Measurements from ENCODE around the gene SIRT7. TPM values are rescaled to one million over a fixed set of nuclear protein-coding genes. Genes with fewer than 3 reads are reported as not detected.
A peak's percentile ranks its signal among the peaks of the same experiment; 100 is the strongest.
"Not testable (repeated sequence)": the region's sequence is repeated elsewhere in the genome, so short reads cannot be mapped to it uniquely, and the experiment has no call there.

Gene SIRT7
- total and polyA plus RNA-seq, 4 donors, result 8.5 to 43.1 (median 20.1) TPM

DNA sequence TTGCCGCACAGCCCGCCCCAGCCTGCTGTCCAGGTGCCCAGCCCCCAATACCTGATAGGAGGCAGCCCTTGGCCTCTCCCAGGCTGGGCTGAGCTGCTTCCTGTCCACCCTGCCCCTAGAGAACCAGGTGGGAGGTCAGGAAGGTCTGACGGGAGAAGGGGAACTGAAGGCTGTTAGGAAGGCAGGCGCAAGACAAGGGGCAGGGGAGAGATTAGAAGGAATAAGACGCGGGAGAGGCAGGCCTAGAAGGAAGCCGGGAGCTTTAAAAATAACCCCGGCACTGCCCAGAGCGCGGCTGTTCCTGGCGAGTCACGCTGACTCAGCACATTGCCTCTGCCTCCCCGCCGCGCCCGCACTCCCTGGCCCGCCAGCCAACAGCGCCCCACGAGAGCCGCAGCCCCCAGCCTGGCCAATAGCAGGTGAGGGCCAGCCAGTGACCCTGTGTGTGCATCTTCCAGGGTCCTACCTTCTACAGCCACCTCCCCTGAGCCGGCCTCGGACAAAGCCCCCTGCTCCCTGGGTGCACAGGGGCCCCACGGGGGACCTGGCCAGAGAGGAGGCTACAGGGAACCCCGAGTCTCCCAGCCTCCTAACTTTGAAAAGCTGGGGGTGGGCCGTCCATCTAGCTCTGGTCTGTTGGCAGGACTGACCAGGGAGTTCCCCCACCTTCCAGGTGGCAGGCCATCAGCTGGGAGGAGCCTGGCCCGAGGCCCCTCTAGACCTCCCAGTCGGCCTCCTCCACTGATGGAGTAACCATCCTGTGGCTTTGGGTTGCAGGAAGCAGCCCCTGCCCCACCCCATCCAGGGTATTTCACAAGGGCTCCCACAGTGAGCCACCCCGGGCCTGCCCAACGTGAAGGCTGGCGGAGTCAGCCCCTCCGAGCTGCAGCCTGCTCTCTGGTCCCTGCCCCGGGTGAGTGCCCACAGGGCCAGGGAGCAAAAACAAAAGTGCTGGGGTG lies 5.6 kb upstream of the SIRT7 start:
- Histone ChIP-seq H3K9me3 (ENCODE audit: control insufficient read depth, low read length) (no peaks in the 10 kb centered on the region), H3K27ac (ENCODE audit: low read depth in 1 of 2, low read length in 2 of 2) (no peak overlapping the region), H3K36me3 (ENCODE audit: control insufficient read depth in 1 of 2, insufficient read depth in 2 of 2, low read length in 1 of 2) (peaks cover 0 to 3% of the 10 kb centered on the region in 2 donors), H3K4me1 (ENCODE audit: control insufficient read depth in 1 of 2, insufficient read depth in 2 of 2, low read length in 2 of 2) (no peaks in the 10 kb centered on the region), H3K27me3 (ENCODE audit: control insufficient read depth in 1 of 2, insufficient read depth in 2 of 2, low read length in 1 of 2) (no peaks in the 10 kb centered on the region), H3K4me3 (ENCODE audit: low read length in 2 of 2) (no peak overlapping the region)
- DNase-seq, result peak; percentile 90 to 91
- intact Hi-C loops (cut with DNase I), result no loop called here
- 25 to 32% methylated on average over 23 to 32 of the region's 32 CpGs for WGBS, 2 donors
- ATAC-seq (ENCODE audit: low FRiP score), result peak; percentile 52

DNA sequence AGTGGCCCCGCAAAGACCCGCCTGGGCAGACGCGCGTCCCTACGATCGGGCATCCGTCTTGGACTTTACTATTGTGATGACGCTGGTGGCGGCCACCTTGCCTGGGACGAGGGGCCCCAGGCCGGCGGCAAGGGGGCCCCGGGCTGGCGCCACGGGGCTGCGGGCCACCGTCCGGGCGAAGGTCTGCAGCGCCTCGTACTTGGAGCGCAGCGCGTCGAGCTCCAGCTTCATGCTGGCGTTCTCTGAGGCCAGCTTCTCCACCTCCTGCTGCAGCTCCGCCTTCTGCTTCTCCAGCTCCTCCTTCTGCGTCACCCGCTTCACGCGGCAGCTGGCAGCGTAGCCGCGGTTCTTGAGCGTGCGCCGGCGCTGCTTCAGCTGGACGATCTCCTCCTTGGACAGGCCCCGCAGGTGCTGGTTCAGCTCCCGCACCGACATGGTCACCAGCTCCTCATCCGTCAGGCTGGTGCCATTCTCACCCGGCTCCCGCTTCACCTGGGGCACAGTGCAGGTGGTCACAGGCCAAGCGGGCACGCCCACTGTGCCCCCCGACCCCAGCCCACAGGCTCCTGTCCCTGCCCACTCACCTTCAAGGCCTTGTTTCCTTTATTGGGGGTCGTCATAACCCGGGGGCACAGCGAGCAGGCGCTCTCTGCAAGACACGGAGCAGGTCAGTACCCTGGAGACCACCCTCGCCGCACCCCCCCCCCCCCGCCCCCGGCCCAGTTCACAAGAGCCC lies 4.8 kb upstream of the SIRT7 start:
- intact Hi-C loops (cut with DNase I), result no loop called here
- H3K36me3 ChIP-seq (ENCODE audit: control insufficient read depth in 1 of 2, insufficient read depth in 2 of 2, low read length in 1 of 2), result peaks cover 0 to 3% of the 10 kb centered on the region in 2 donors
- ATAC-seq (ENCODE audit: low FRiP score) (no peak), DNase-seq (no peak)
- H3K4me1 ChIP-seq (ENCODE audit: control insufficient read depth in 1 of 2, insufficient read depth in 2 of 2, low read length in 2 of 2), result no peaks in the 10 kb centered on the region
- no peak overlapping the region for H3K4me3 ChIP-seq (ENCODE audit: low read length in 2 of 2)
- no peak overlapping the region for H3K27ac ChIP-seq (ENCODE audit: low read depth in 1 of 2, low read length in 2 of 2)
- no peaks in the 10 kb centered on the region for H3K9me3 ChIP-seq (ENCODE audit: control insufficient read depth, low read length)
- 87 to 88% methylated on average over 49 to 58 of the region's 58 CpGs for WGBS, 2 donors
- no peaks in the 10 kb centered on the region for H3K27me3 ChIP-seq (ENCODE audit: control insufficient read depth in 1 of 2, insufficient read depth in 2 of 2, low read length in 1 of 2)

DNA sequence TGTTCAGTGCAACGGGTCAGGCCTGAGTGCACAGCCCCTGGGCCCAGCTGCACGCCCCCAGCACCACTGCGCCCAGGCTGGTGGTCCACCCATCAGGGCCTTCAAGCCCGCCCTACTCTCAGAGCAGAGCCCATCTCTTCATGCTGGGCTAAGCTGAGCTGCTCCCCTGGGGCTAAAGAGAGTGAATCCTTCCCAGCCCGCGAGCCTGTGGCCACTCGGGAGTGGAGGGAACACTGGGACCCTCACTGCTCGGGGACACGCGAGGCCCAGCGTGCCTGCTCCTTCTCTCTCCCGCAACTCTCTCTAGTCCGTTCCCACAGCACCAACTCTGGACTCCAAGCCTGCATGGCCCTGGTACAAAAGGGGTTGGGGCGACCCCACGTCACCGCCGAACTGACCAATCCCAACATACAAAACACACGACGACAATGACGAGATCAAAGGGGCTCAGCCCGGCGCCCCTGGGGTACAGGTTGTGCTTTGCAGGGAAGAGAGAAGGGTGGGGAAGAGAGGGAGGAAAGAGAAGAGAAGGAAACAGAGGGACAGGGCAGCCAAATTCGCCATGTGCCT lies 4.1 kb upstream of the SIRT7 start:
- H3K27ac ChIP-seq (ENCODE audit: low read depth in 1 of 2, low read length in 2 of 2), result no peak overlapping the region
- H3K27me3 ChIP-seq (ENCODE audit: control insufficient read depth in 1 of 2, insufficient read depth in 2 of 2, low read length in 1 of 2), result no peaks in the 10 kb centered on the region
- peaks cover 0 to 3% of the 10 kb centered on the region in 2 donors for H3K36me3 ChIP-seq (ENCODE audit: control insufficient read depth in 1 of 2, insufficient read depth in 2 of 2, low read length in 1 of 2)
- no peak overlapping the region for H3K4me3 ChIP-seq (ENCODE audit: low read length in 2 of 2)
- 93 to 94% methylated on average over 23 of the region's 23 CpGs for WGBS, 2 donors
- no peaks in the 10 kb centered on the region for H3K4me1 ChIP-seq (ENCODE audit: control insufficient read depth in 1 of 2, insufficient read depth in 2 of 2, low read length in 2 of 2)
- ATAC-seq (ENCODE audit: low FRiP score) (no peak), DNase-seq (no peak)
- no peaks in the 10 kb centered on the region for H3K9me3 ChIP-seq (ENCODE audit: control insufficient read depth, low read length)
- intact Hi-C loops (cut with DNase I), result no loop called here

DNA sequence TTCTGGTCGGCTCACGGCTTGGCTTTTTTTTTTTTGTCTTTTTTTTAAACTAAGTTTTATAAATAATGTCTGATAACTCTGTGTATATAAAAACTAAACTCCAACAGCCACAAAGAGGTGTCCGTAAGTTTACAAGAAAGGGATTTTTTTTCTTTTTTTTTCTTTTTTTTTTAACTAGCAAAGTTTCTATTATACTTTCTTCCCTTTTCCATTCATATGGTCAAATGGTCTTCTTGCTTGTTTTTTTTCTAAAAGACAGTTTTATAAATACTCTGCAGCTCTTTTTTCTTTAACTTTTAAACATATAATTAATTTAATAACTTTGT lies 3.5 kb upstream of the SIRT7 start:
- WGBS, 2 donors, result 87 to 90% methylated on average over 3 of the region's 3 CpGs
- intact Hi-C loops (cut with DNase I), result no loop called here
- Histone ChIP-seq H3K27ac (ENCODE audit: low read depth in 1 of 2, low read length in 2 of 2) (no peak overlapping the region), H3K9me3 (ENCODE audit: control insufficient read depth, low read length) (no peaks in the 10 kb centered on the region), H3K27me3 (ENCODE audit: control insufficient read depth in 1 of 2, insufficient read depth in 2 of 2, low read length in 1 of 2) (no peaks in the 10 kb centered on the region), H3K4me3 (ENCODE audit: low read length in 2 of 2) (no peak overlapping the region), H3K4me1 (ENCODE audit: control insufficient read depth in 1 of 2, insufficient read depth in 2 of 2, low read length in 2 of 2) (no peaks in the 10 kb centered on the region), H3K36me3 (ENCODE audit: control insufficient read depth in 1 of 2, insufficient read depth in 2 of 2, low read length in 1 of 2) (peaks cover 0 to 3% of the 10 kb centered on the region in 2 donors)
- ATAC-seq (ENCODE audit: low FRiP score), result no peak
- DNase-seq, result no peak

DNA sequence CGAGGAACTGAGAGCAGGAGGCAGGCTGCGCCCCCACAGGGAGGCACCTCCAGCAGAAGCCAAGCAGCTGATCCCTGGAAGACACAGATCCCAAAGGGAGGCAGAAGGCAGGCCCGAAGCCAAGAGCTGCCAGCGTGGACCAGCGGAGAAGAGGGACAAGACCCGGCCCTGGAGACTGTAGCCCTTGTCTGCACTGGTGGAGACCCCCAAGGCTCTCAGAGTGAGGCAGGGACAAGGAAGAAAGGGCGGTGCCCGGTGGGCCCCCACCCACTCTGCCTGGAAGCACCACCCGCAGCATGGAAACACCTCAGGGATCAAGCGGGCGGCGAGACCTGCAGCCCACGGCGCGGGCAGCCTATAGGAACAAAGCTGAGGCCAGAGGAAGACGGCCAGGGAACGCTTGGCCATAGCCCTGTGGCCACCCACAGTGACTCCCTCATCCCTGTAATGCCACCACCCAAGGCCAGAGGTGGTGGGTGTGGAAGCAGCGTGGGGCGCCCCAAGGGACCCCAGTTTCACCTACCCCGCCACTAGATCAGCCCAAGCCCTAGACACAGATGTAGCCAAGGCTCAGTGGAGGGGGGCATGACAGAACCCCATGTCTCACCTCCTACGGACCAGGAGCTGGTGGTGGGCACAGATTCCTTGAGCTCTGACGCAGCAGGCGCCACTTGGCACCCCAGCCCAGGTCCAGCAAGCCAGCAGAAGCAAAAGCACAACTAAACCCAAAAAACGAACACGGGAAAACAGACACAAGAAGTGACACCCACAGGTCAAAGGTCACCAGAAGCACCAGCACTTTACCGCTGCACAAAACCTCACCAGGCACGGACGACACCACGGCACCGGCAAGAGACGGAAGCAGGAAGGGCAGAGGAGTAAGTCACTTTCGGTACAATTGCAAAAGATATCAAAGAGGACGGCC lies 2.9 kb upstream of the SIRT7 start:
- no peak for DNase-seq
- Histone ChIP-seq H3K9me3 (ENCODE audit: control insufficient read depth, low read length) (no peaks in the 10 kb centered on the region), H3K4me3 (ENCODE audit: low read length in 2 of 2) (no peak overlapping the region), H3K36me3 (ENCODE audit: control insufficient read depth in 1 of 2, insufficient read depth in 2 of 2, low read length in 1 of 2) (peaks cover 0 to 3% of the 10 kb centered on the region in 2 donors), H3K4me1 (ENCODE audit: control insufficient read depth in 1 of 2, insufficient read depth in 2 of 2, low read length in 2 of 2) (no peaks in the 10 kb centered on the region), H3K27ac (ENCODE audit: low read depth in 1 of 2, low read length in 2 of 2) (no peak overlapping the region), H3K27me3 (ENCODE audit: control insufficient read depth in 1 of 2, insufficient read depth in 2 of 2, low read length in 1 of 2) (no peaks in the 10 kb centered on the region)
- ATAC-seq (ENCODE audit: low FRiP score), result no peak
- intact Hi-C loops (cut with DNase I), result no loop called here
- 87 to 88% methylated on average over 32 to 33 of the region's 33 CpGs for WGBS, 2 donors

DNA sequence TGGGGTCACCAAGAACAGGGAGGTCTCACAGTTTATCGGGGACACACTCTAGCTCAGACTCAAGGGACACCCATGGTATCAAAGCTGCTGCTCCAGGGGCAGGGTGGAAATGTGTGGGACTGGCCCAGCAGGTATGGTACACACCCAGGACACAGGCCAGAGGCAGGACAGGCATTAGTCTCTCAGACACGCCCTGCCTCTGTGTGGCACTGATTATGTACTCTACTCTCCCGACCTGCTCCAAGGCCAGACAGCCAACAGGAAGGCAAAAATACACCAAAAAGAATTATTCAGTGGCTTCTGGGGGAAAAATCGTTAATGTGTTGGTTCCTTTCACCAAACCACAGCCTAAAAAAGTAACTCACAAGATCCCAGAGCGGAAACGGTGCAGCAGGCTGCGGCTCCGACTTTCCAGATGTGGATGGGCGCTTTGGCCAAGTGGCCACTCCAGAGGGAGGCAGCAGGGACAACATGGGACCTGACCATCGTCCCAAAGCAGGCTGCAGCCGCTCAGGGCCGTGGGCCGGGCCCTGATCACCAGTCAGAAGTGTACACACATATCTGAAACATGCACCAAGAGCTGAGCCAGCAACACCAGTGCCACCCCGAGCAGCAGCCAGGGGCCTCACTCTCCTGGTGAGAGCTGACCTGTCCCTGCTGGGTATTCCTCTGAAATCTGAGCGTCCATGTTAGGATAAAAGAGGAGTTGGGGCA lies 1.0 kb upstream of the SIRT7 start:
- Histone ChIP-seq H3K27ac (ENCODE audit: low read depth in 1 of 2, low read length in 2 of 2) (no peak overlapping the region), H3K4me1 (ENCODE audit: control insufficient read depth in 1 of 2, insufficient read depth in 2 of 2, low read length in 2 of 2) (no peaks in the 10 kb centered on the region), H3K4me3 (ENCODE audit: low read length in 2 of 2) (no peak overlapping the region), H3K9me3 (ENCODE audit: control insufficient read depth, low read length) (no peaks in the 10 kb centered on the region), H3K36me3 (ENCODE audit: control insufficient read depth in 1 of 2, insufficient read depth in 2 of 2, low read length in 1 of 2) (peaks cover 0 to 3% of the 10 kb centered on the region in 2 donors), H3K27me3 (ENCODE audit: control insufficient read depth in 1 of 2, insufficient read depth in 2 of 2, low read length in 1 of 2) (no peaks in the 10 kb centered on the region)
- intact Hi-C loops (cut with DNase I), result no loop called here
- WGBS, 2 donors, result 83 to 93% methylated on average over 14 to 15 of the region's 15 CpGs
- ATAC-seq (ENCODE audit: low FRiP score) (no peak), DNase-seq (no peak)

DNA sequence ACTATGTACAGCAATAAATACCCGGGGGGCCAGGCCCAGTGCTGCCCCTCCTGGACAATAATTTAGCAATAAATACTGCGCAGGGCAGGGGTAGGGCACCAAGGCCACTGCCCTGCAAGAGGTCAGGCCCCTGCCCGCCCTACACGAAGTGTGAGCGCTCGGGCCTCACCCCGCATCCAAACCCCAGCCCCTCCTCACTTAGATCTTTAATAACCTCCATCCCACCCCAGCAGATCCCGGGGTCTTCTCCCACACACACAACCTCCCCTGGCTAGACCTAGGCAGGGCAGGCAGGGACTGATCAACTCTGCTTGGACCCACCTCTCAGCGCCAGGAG lies 325 bp upstream of the SIRT7 start:
- H3K27me3 ChIP-seq (ENCODE audit: control insufficient read depth in 1 of 2, insufficient read depth in 2 of 2, low read length in 1 of 2); H3K9me3 ChIP-seq (ENCODE audit: control insufficient read depth, low read length); H3K4me1 ChIP-seq (ENCODE audit: control insufficient read depth in 1 of 2, insufficient read depth in 2 of 2, low read length in 2 of 2); DNase-seq; intact Hi-C loops (cut with DNase I); H3K4me3 ChIP-seq (ENCODE audit: low read length in 2 of 2); H3K36me3 ChIP-seq (ENCODE audit: control insufficient read depth in 1 of 2, insufficient read depth in 2 of 2, low read length in 1 of 2); H3K27ac ChIP-seq (ENCODE audit: low read depth in 1 of 2, low read length in 2 of 2): not testable (repeated sequence)
- 31 to 33% methylated on average over 9 of the region's 9 CpGs for WGBS, 2 donors
- ATAC-seq (ENCODE audit: low FRiP score), result peak; percentile 1

Measured in aorta (tissue), 5 donors.